H1 (cell line): ENCODE data around the gene DOC2A. TPM values are rescaled to one million over a fixed set of nuclear protein-coding genes. Genes with fewer than 3 reads are reported as not detected.

Experiments
- NRF1 ChIP-seq: IDR thresholded peaks from 2 replicates; pipeline ENCODE4 v1.6.1; 2011; ENCODE audit warnings: mild to moderate bottlenecking, low read depth, low read length, improper control_type of control experiment
- ZNF274 ChIP-seq: IDR thresholded peaks from 2 replicates; pipeline ENCODE4 v1.7.0; 2012; ENCODE audit warnings: low read length, borderline replicate concordance; ENCODE audit errors: extremely low read depth
- polyA plus RNA-seq, 7 experiments: library from polyadenylated mRNA; depleted of rRNA in 3 of 7; stranded (reverse) in 5 of 7; unstranded in 2 of 7; fragments of >200 nt in 5 of 7; fragments of 200-250 nt in 2 of 7; gene quantifications; 1 replicate in 5 of 7; 2 replicates in 1 of 7; 4 replicates in 1 of 7; pipeline versions ENCODE4 v1.2.1 to v1.2.3, GENCODE V29; 2011 to 2013; ENCODE audit warnings: missing spikeins in 2 of 7, mixed read lengths in 2 of 7
- total RNA-seq: library from RNA; stranded (reverse); fragmentation: NEBNext Ultra II Directional; extraction: Animal tissue kit (Norgen Biotek cat#: 25700); gene quantifications from 2 replicates; pipeline ENCODE4 v1.2.1, GENCODE V29; 2021

The DOC2A gene
- total and polyA plus RNA-seq, 2 of the 8 experiments (the other 6 are each of a cell fraction or from before 2014, with no cell fraction given), result 13.9 to 20.7 TPM

DNA sequence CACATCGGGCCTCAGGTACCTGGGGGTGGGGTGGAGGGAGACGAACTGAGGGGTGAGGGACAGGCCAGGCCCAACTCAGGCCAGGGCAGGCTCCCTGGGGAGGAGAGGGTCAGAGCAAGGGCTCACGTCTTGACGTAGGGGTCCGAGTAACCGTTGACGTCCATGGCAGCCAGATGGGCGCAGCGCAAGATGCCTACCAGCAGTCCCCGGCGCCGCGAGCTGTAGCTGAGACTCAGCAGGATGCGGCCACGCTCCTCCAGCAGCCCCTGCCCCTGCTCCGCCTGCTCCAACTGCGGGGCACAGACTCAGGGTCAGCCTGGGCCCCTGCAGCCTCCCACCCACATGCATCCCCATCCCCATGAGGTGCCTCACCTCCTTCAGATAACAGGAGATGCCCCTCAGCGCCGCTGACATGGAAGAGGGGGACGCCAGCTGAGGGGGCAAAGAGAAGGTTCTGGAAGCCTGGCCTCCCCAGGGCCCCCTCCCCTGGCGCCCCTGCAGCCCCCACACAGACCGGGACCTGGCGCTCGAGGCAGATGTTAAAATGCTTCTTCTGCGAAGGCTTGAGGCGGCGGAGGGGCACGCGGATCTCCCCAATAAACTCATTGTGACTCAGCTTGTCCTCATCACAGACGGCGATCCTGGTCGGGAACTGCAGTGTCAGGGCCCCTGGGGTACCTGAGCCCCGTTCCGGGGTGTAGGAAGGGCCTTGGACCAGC lies 4.0 kb downstream of the DOC2A start (continued):
- TF ChIP-seq ZNF274 (no peak), NRF1 (no peak)
